ENCODE measurements around the gene IL17C. TPM values are rescaled to one million over a fixed set of nuclear protein-coding genes. Genes with fewer than 3 reads are reported as not detected.

IL17C gene
- total and polyA plus RNA-seq, 2 donors (not counting 1 experiment from before 2014, with no cell fraction given): 1.3 to 1.5 TPM

DNA sequence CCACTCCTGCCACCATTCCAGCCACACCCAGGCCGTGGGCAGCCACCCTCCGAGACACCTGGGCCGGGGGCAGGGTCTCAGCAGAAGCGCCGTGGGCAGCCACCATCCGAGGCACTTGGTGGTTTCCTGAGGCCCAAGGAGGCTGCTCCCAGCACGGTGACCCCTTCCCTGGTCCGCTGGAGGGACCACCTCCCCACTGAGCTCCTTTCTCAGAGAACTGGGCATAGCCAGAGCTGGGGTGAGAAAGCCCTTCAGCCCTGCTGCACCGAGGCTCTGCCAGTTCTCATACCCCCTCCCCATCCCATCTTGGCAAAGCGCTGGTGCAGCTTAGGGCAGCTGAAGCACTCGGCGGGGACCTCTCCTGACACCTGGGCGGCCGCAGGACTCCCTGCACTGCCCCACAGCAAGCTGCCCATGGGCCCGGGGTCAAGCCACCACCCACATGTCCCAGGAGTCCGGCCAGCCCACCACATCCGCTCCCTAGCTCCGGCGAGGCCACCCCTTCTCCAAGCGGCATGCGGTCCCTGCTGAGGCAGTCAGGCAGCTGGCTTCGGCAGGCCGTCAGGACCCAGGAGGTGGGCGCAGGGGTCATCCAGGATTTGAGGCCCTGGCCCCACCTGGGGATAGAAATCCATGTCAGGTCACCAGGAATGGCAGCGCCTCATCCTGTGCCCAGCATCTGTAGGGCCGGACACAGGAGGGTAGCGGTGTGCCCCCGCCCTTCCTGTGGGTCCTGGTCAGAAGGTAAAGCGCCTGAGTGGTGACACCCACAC is 13.8 kb downstream of the IL17C start:
- Histone ChIP-seq H4K20me1 (ENCODE audit: control insufficient read depth, insufficient read depth, low read length, poor library complexity, severe bottlenecking) (peaks cover 41% of the 10 kb centered on the region), H3K79me2 (ENCODE audit: control insufficient read depth, insufficient read depth, low read length) (peaks cover 54% of the 10 kb centered on the region), H3K4me2 (replicated peaks; ENCODE audit: low read depth, low read length, poor library complexity, severe bottlenecking) (peak overlapping the region; percentile 99), H2AFZ (ENCODE audit: insufficient read depth, low read depth, low read length, poor library complexity, severe bottlenecking) (peak overlapping the region; percentile 59), H3K27me3 (replicated peaks in 1 of 4; ENCODE audit: control extremely low read depth in 1 of 4, control insufficient read depth in 3 of 4, insufficient read depth in 4 of 4, low read length in 3 of 4) (no peaks in the 10 kb centered on the region), H3K36me3 (replicated peaks in 1 of 2; ENCODE audit: control extremely low read depth in 1 of 2, control insufficient read depth in 1 of 2, extremely low read depth in 1 of 2, insufficient read depth in 2 of 2, low read length in 1 of 2) (peaks cover 0 to 33% of the 10 kb centered on the region in 2 experiments), H3K4me1 (ENCODE audit: control insufficient read depth in 2 of 2, insufficient read depth in 2 of 2, low read length in 2 of 2) (peaks cover 38 to 51% of the 10 kb centered on the region in 2 donors), H3K4me3 (ENCODE audit: control extremely low read depth in 1 of 5, extremely low read depth in 1 of 5, insufficient read depth in 1 of 5, low read depth in 2 of 5, low read length in 4 of 5) (peak overlapping the region in 4 of 5 experiments; percentile 92 to 98 (median 95)), H3K9me3 (ENCODE audit: control extremely low read depth in 1 of 3, control insufficient read depth in 2 of 3, insufficient read depth in 1 of 3, low read length in 2 of 3) (no peaks in the 10 kb centered on the region), H3K9ac (ENCODE audit: low read length) (peak overlapping the region; percentile 92), H3K27ac (ENCODE audit: low read length in 2 of 2) (peak overlapping the region; percentile 98 to 99)
- Mint-ChIP-seq H3K27me3 (no peaks in the 10 kb centered on the region), H3K4me1 (peaks cover 37% of the 10 kb centered on the region), H3K9me3 (ENCODE audit: insufficient read depth) (no peaks in the 10 kb centered on the region), H3K27ac (peak overlapping the region; percentile 98), H3K4me3 (peak overlapping the region; percentile 96)
- intact Hi-C loops (cut with micrococcal nuclease): loop anchor here (1.0 kb wide), 9 partner anchors 11 to 519 kb away; partner anchors contain the start of genes CDH15, CTU2, IL17C and MVD
- ChIA-PET CTCF (interaction anchor here (0.7 kb wide), 1 partner anchor 19 kb away, joined by 3 read pairs; no protein-coding TSS in a partner anchor), POLR2A (interaction anchor here (0.6 to 2.0 kb wide), 4 partner anchors 11 to 151 kb away, joined by 3 to 6 read pairs (median 3); partner anchors contain the start of genes MVD and ZC3H18)
- ATAC-seq (ENCODE audit: low read depth) (no peak), DNase-seq (peak; percentile 34)
- no peak for TF ChIP-seq EZH2 (IDR thresholded peaks at IDR 0.05; ENCODE audit: borderline replicate concordance, insufficient read depth, low read depth, low read length, poor library complexity, severe bottlenecking)
- TF ChIP-seq, protein P1, sequence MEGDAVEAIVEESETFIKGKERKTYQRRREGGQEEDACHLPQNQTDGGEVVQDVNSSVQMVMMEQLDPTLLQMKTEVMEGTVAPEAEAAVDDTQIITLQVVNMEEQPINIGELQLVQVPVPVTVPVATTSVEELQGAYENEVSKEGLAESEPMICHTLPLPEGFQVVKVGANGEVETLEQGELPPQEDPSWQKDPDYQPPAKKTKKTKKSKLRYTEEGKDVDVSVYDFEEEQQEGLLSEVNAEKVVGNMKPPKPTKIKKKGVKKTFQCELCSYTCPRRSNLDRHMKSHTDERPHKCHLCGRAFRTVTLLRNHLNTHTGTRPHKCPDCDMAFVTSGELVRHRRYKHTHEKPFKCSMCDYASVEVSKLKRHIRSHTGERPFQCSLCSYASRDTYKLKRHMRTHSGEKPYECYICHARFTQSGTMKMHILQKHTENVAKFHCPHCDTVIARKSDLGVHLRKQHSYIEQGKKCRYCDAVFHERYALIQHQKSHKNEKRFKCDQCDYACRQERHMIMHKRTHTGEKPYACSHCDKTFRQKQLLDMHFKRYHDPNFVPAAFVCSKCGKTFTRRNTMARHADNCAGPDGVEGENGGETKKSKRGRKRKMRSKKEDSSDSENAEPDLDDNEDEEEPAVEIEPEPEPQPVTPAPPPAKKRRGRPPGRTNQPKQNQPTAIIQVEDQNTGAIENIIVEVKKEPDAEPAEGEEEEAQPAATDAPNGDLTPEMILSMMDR (IDR thresholded peaks at IDR 0.05): no peak
- 66% methylated on average over 29 of the region's 29 CpGs for WGBS (ENCODE audit: insufficient coverage)

DNA sequence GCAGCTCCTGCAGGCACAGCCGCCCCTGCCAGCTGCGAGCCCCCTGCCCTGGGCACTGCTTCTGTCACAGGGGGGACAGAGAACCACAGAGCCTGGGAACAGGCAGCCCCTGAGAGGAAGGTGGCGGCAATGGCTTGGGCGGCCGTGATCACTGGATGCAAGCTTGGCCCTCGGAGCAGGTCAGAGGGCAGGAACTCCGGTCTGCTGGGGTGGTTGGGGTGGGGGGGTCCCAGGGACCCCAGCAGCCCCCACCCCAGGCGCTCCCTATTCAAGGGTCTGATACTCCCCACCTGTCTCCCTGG is 14.3 kb downstream of the IL17C start:
- H3K4me1 Mint-ChIP-seq: peaks cover 32% of the 10 kb centered on the region
- peak overlapping the region; percentile 99 for H3K4me2 ChIP-seq (replicated peaks; ENCODE audit: low read depth, low read length, poor library complexity, severe bottlenecking)
- DNase-seq: no peak
- 85% methylated on average over 5 of the region's 8 CpGs for WGBS (ENCODE audit: insufficient coverage)
- peaks cover 0 to 29% of the 10 kb centered on the region in 2 experiments for H3K36me3 ChIP-seq (replicated peaks in 1 of 2; ENCODE audit: control extremely low read depth in 1 of 2, control insufficient read depth in 1 of 2, extremely low read depth in 1 of 2, insufficient read depth in 2 of 2, low read length in 1 of 2)
- POLR2A ChIA-PET: interaction anchor here (0.8 to 2.0 kb wide), 2 partner anchors 10 to 29 kb away, joined by 3 to 6 read pairs; partner anchors contain the start of gene MVD
- no peak overlapping the region for H3K4me3 Mint-ChIP-seq
- H4K20me1 ChIP-seq (ENCODE audit: control insufficient read depth, insufficient read depth, low read length, poor library complexity, severe bottlenecking): peaks cover 36% of the 10 kb centered on the region
- H3K9me3 Mint-ChIP-seq (ENCODE audit: insufficient read depth): no peaks in the 10 kb centered on the region
- no peaks in the 10 kb centered on the region for H3K9me3 ChIP-seq (ENCODE audit: control extremely low read depth in 1 of 3, control insufficient read depth in 2 of 3, insufficient read depth in 1 of 3, low read length in 2 of 3)
- H3K27ac ChIP-seq (ENCODE audit: low read length in 2 of 2): peak overlapping the region; percentile 98 to 99
- no peak overlapping the region for H2AFZ ChIP-seq (ENCODE audit: insufficient read depth, low read depth, low read length, poor library complexity, severe bottlenecking)
- peaks cover 54% of the 10 kb centered on the region for H3K79me2 ChIP-seq (ENCODE audit: control insufficient read depth, insufficient read depth, low read length)
- H3K4me1 ChIP-seq (ENCODE audit: control insufficient read depth in 2 of 2, insufficient read depth in 2 of 2, low read length in 2 of 2): peaks cover 33 to 46% of the 10 kb centered on the region in 2 donors
- H3K27me3 ChIP-seq (replicated peaks in 1 of 4; ENCODE audit: control extremely low read depth in 1 of 4, control insufficient read depth in 3 of 4, insufficient read depth in 4 of 4, low read length in 3 of 4): no peaks in the 10 kb centered on the region
- ATAC-seq (ENCODE audit: low read depth): no peak
- H3K9ac ChIP-seq (ENCODE audit: low read length): no peak overlapping the region
- peak overlapping the region; percentile 98 for H3K27ac Mint-ChIP-seq
- TF ChIP-seq, protein P1 (IDR thresholded peaks at IDR 0.05): no peak
- no peak for TF ChIP-seq EZH2 (IDR thresholded peaks at IDR 0.05; ENCODE audit: borderline replicate concordance, insufficient read depth, low read depth, low read length, poor library complexity, severe bottlenecking)
- CTCF ChIA-PET: interaction anchor here (0.7 kb wide), 1 partner anchor 19 kb away, joined by 3 read pairs; no protein-coding TSS in a partner anchor
- no peak overlapping the region for H3K4me3 ChIP-seq (ENCODE audit: control extremely low read depth in 1 of 5, extremely low read depth in 1 of 5, insufficient read depth in 1 of 5, low read depth in 2 of 5, low read length in 4 of 5)
- intact Hi-C loops (cut with micrococcal nuclease): no loop called here
- H3K27me3 Mint-ChIP-seq: no peaks in the 10 kb centered on the region

Measured in B cell (primary cell).